IMR-90 (cell line): ENCODE data around the gene GALNT9. TPM values are rescaled to one million over a fixed set of nuclear protein-coding genes. Genes with fewer than 3 reads are reported as not detected.

ENCODE experiments used
- ATAC-seq: fragments of 200-7000 bp; cut with Tn5 transposase; 2 replicates; pipeline ENCODE4 v1.9.1; 2020; ENCODE audit warnings: low read depth, mild to moderate bottlenecking, moderate library complexity
- BruUV-seq: library from RNA; stranded (reverse); fragments of 400-500 nt; replicated peaks from 2 replicates; lab custom pipeline; 2021; lab: Mats Ljungman, UMichigan
- CTCF ChIA-PET: fragments of 300-600 bp; formaldehyde crosslinking; extraction: SDS; loops from one replicate; lab custom pipeline; 2021; ENCODE audit warnings: antibody characterized with exemption; lab: Yijun Ruan, JAX
- POLR2A ChIA-PET: fragments of 300-600 bp; sonication (Branson Sonifier 250); formaldehyde crosslinking; loops from one replicate; lab custom pipeline; 2022; ENCODE audit warnings: antibody characterized with exemption; ENCODE audit not compliant: unreplicated experiment; lab: Charles Lee
- DNase-seq: peaks from one replicate; pipeline ENCODE4 v3.0.0; 2013
- H2AFZ ChIP-seq: replicated peaks from 2 replicates; pipeline ENCODE3; 2013; ENCODE audit warnings: low read length, mild to moderate bottlenecking; ENCODE audit not compliant: poor library complexity
- H2AK5ac ChIP-seq: 2 replicates; pipeline ENCODE4 v1.6.1; 2013; ENCODE audit warnings: low read depth, low read length, inconsistent platforms
- H2AK9ac ChIP-seq: replicated peaks from 2 replicates; pipeline ENCODE3; 2013; ENCODE audit warnings: mild to moderate bottlenecking, low read depth, low read length, moderate library complexity; ENCODE audit not compliant: poor library complexity
- H2BK120ac ChIP-seq: 2 replicates; pipeline ENCODE4 v1.6.1; 2013; ENCODE audit warnings: low read depth, low read length, inconsistent platforms
- H2BK15ac ChIP-seq: 3 replicates; pipeline ENCODE4 v1.6.1; 2013; ENCODE audit warnings: low read depth, low read length, inconsistent platforms
- H2BK20ac ChIP-seq: 2 replicates; pipeline ENCODE4 v1.6.1; 2013; ENCODE audit warnings: low read depth, mild to moderate bottlenecking, inconsistent platforms, low read length, moderate library complexity
- H2BK5ac ChIP-seq: 2 replicates; pipeline ENCODE4 v1.6.1; 2013; ENCODE audit warnings: mild to moderate bottlenecking, low read depth, low read length, inconsistent platforms; ENCODE audit not compliant: poor library complexity, severe bottlenecking
- H3K14ac ChIP-seq: replicated peaks from 2 replicates; pipeline ENCODE4 v1.6.1; 2013; ENCODE audit warnings: low read depth, low read length, inconsistent platforms
- H3K18ac ChIP-seq: 2 replicates; pipeline ENCODE4 v1.6.1; 2013; ENCODE audit warnings: low read depth, low read length, control low read depth
- H3K23ac ChIP-seq: 2 replicates; pipeline ENCODE4 v1.6.1; 2013; ENCODE audit warnings: low read depth, low read length, inconsistent platforms
- H3K27ac ChIP-seq: 2 replicates; pipeline ENCODE4 v1.5.1; 2013; ENCODE audit warnings: mild to moderate bottlenecking, control low read depth, low read length; ENCODE audit not compliant: insufficient read depth
- H3K27me3 ChIP-seq: 2 replicates; pipeline ENCODE4 v1.6.1; 2013; ENCODE audit warnings: low read length; ENCODE audit not compliant: control insufficient read depth, insufficient read depth
- H3K36me3 ChIP-seq: 2 replicates; pipeline ENCODE4 v1.6.1; 2013; ENCODE audit warnings: low read length, mixed read lengths; ENCODE audit not compliant: control insufficient read depth, insufficient read depth
- H3K4ac ChIP-seq: 2 replicates; pipeline ENCODE4 v1.6.1; 2013; ENCODE audit warnings: low read depth, low read length, inconsistent platforms
- H3K4me1 ChIP-seq: 2 replicates; pipeline ENCODE4 v1.6.1; 2013; ENCODE audit warnings: low read length, mixed read lengths; ENCODE audit not compliant: control insufficient read depth, insufficient read depth
- H3K4me2 ChIP-seq: 2 replicates; pipeline ENCODE4 v1.6.1; 2013; ENCODE audit warnings: low read depth, mild to moderate bottlenecking, control low read depth, low read length, moderate library complexity
- H3K4me3 ChIP-seq: 2 replicates; pipeline ENCODE4 v1.5.1; 2013; ENCODE audit warnings: low read depth, mild to moderate bottlenecking, control low read depth, low read length, moderate library complexity; ENCODE audit not compliant: insufficient read depth
- H3K56ac ChIP-seq: 2 replicates; pipeline ENCODE4 v1.6.1; 2013; ENCODE audit warnings: low read length, inconsistent platforms; ENCODE audit not compliant: insufficient read depth; ENCODE audit errors: extremely low read depth
- H3K79me1 ChIP-seq, 2 experiments: 2 replicates each; pipeline ENCODE4 v1.6.1; 2013; ENCODE audit warnings: low read length in 2 of 2, inconsistent platforms in 1 of 2, low read depth in 1 of 2
- H3K9ac ChIP-seq: 2 replicates; pipeline ENCODE4 v1.6.1; 2013; ENCODE audit warnings: low read depth, low read length, control low read depth
- H3K9me1 ChIP-seq: 2 replicates; pipeline ENCODE4 v1.6.1; 2013; ENCODE audit warnings: low read length, inconsistent platforms; ENCODE audit not compliant: insufficient read depth
- H3K9me3 ChIP-seq: 2 replicates; pipeline ENCODE4 v1.6.1; 2013; ENCODE audit warnings: low read length; ENCODE audit not compliant: control insufficient read depth, insufficient read depth
- H4K20me1 ChIP-seq: 2 replicates; pipeline ENCODE4 v1.6.1; 2013; ENCODE audit warnings: low read length, inconsistent platforms; ENCODE audit not compliant: insufficient read depth
- H4K5ac ChIP-seq: 2 replicates; pipeline ENCODE4 v1.6.1; 2013; ENCODE audit warnings: mild to moderate bottlenecking, low read depth, low read length, control low read depth
- H4K8ac ChIP-seq, 2 experiments: 2 replicates each; pipeline ENCODE4 v1.6.1; 2013; ENCODE audit warnings: low read depth in 2 of 2, low read length in 2 of 2, control low read depth in 1 of 2, inconsistent platforms in 1 of 2
- H4K91ac ChIP-seq: 2 replicates; pipeline ENCODE4 v1.6.1; 2013; ENCODE audit warnings: low read depth, low read length, inconsistent platforms; ENCODE audit not compliant: insufficient read depth
- ELK1 ChIP-seq: fragments of 150-350 bp; IDR thresholded peaks from 2 replicates; pipeline ENCODE4 v1.6.1; 2016; ENCODE audit warnings: low read depth, mild to moderate bottlenecking, low read length, moderate library complexity, borderline replicate concordance
- MAZ ChIP-seq: IDR thresholded peaks from 2 replicates; pipeline ENCODE4 v1.6.1; 2012; ENCODE audit warnings: low read depth, mild to moderate bottlenecking, low read length, improper control_type of control experiment, moderate library complexity, borderline replicate concordance
- NFE2L2 ChIP-seq: fragments of 150-350 bp; IDR thresholded peaks from 2 replicates; pipeline ENCODE4 v1.6.1; 2016; ENCODE audit warnings: low read depth, mild to moderate bottlenecking, low read length
- POLR2A ChIP-seq: IDR thresholded peaks from 2 replicates; pipeline ENCODE4 v1.6.1; 2012; ENCODE audit warnings: mild to moderate bottlenecking, low read depth, low read length
- RAD21 ChIP-seq: IDR thresholded peaks from 2 replicates; pipeline ENCODE4 v1.6.1; 2012; ENCODE audit warnings: low read length, improper control_type of control experiment
- SMC3 ChIP-seq: fragments of 150-350 bp; IDR thresholded peaks from 2 replicates; pipeline ENCODE4 v1.6.1; 2016; ENCODE audit warnings: low read depth, mild to moderate bottlenecking, antibody characterized with exemption, low read length, moderate library complexity
- WGBS, 2 experiments: methylation state at CpG; one replicate each; pipeline versions ENCODE4 v1.1.5 to v1.1.7; 2013; ENCODE audit warnings: missing lambda C conversion rate in 2 of 2; ENCODE audit not compliant: insufficient read length in 1 of 2; ENCODE audit errors: extremely low coverage in 2 of 2; 5-methylcytosine and 5-hydroxymethylcytosine counted together
- dilution Hi-C: fragments of 300-500 bp; cut with HindIII; formaldehyde crosslinking; loops from one replicate; pipeline ENCODE4 v1.14.3; 2018; ENCODE audit warnings: low sequenced_read_pairs; ENCODE audit not compliant: unreplicated experiment
- in situ Hi-C: fragments of 300-500 bp; cut with MboI; formaldehyde crosslinking; loops from 3 replicates; pipeline ENCODE4 v1.14.3; 2019; ENCODE audit warnings: low sequenced_read_pairs, inconsistent platforms, mixed read lengths
- intact Hi-C: fragments of 100-400 bp; cut with micrococcal nuclease; formaldehyde crosslinking; loops from 2 replicates; pipeline ENCODE4 v1.10.0; 2022
- polyA plus RNA-seq, 3 experiments: library from polyadenylated mRNA; depleted of rRNA; stranded (reverse); fragments of >200 nt; gene quantifications; 2 replicates each; pipeline ENCODE4 v1.2.3, GENCODE V29; 2012; ENCODE audit warnings: low replicate concordance in 1 of 3
- total RNA-seq: library from RNA; depleted of rRNA; stranded (reverse); fragments of >200 nt; gene quantifications from 2 replicates; pipeline ENCODE4 v1.2.3, GENCODE V29; 2012

Gene GALNT9
- total and polyA plus RNA-seq, 2 of the 4 experiments (the other 2 are of a cell fraction), result under 0.01 to 0.12 TPM

- dilution Hi-C loops, result no loop called here
- Histone ChIP-seq H3K23ac (no peak overlapping the region), H2AK5ac (no peak overlapping the region), H2BK15ac (no peak overlapping the region), H4K5ac (no peak overlapping the region), H3K14ac (no peak overlapping the region), H4K8ac (no peak overlapping the region), H3K9me1 (no peaks in the 10 kb centered on the region), H4K91ac (no peak overlapping the region), H3K27ac (no peak overlapping the region), H2AK9ac (no peak overlapping the region), H3K18ac (no peak overlapping the region), H3K9ac (no peak overlapping the region), H3K79me1 (no peaks in the 10 kb centered on the region), H3K36me3 (no peaks in the 10 kb centered on the region), H3K9me3 (0 out of 2 replicates have a peak, but pooled peaks cover 2% of the 10 kb centered on the region), H2BK20ac (no peak overlapping the region), H4K20me1 (no peaks in the 10 kb centered on the region), H3K4me2 (no peak overlapping the region), H2BK5ac (no peak overlapping the region), H3K27me3 (no peaks in the 10 kb centered on the region), H3K4me3 (no peak overlapping the region), H2AFZ (no peak overlapping the region), H3K56ac (no peak overlapping the region), H2BK120ac (no peak overlapping the region), H3K4ac (no peak overlapping the region), H3K4me1 (no peaks in the 10 kb centered on the region)
- no peak for ATAC-seq
- 77% methylated on average over 7 of the region's 40 CpGs; no CpG with 5 or more reads in 1 of the 2 experiments for WGBS, 2 experiments
- DNase-seq, result no peak
- in situ Hi-C loops, result no loop called here
- CTCF ChIA-PET, result no interaction called here
- POLR2A ChIA-PET, result no interaction called here
- BruUV-seq, result no TSS peak
- TF ChIP-seq SMC3 (no peak), MAZ (no peak), RAD21 (no peak), ELK1 (no peak), POLR2A (no peak), NFE2L2 (no peak)
- intact Hi-C loops, result no loop called here
Measured at GRCh38 chr12:132262256-132263060, 66.9 kb downstream of the GALNT9 start.
